PC-9 (cell line): Measurements from ENCODE around the gene RCSD1. TPM values are rescaled to one million over a fixed set of nuclear protein-coding genes. Genes with fewer than 3 reads are reported as not detected.
A peak's percentile ranks its signal among the peaks of the same experiment; 100 is the strongest.

Experiments used
- BruUV-seq: library from RNA; stranded (reverse); fragments of 400-500 nt; replicated peaks from 2 replicates; lab custom pipeline; 2021; lab: Mats Ljungman, UMichigan
- CTCF ChIA-PET: fragments of 300-600 bp; sonication (Branson Sonifier 250); formaldehyde crosslinking; loops from one replicate; lab custom pipeline; 2022; ENCODE audit warnings: antibody characterized with exemption; lab: Charles Lee
- POLR2A ChIA-PET: fragments of 300-600 bp; sonication (Branson Sonifier 250); formaldehyde crosslinking; loops from one replicate; lab custom pipeline; 2022; ENCODE audit warnings: antibody characterized with exemption; ENCODE audit not compliant: unreplicated experiment; lab: Charles Lee
- DNase-seq, 2 experiments: peaks; one replicate each; pipeline versions ENCODE4 v3.0.0 to v3.0.0-alpha.2; 2015 to 2022; ENCODE audit warnings: mixed read lengths in 1 of 2
- H2AFZ ChIP-seq: fragments of 200-600 bp; sonication (generic); 2 replicates; pipeline ENCODE4 v1.8.1; 2017; ENCODE audit warnings: antibody characterized with exemption
- H3F3A ChIP-seq: fragments of 200-600 bp; sonication (generic); 2 replicates; pipeline ENCODE4 v1.8.1; 2017; ENCODE audit warnings: antibody characterized with exemption, mild to moderate bottlenecking, low read depth; ENCODE audit not compliant: insufficient read depth
- H3K27ac ChIP-seq: fragments of 200-600 bp; sonication (generic); 2 replicates; pipeline ENCODE4 v1.6.1; 2016; ENCODE audit warnings: mixed run types
- H3K27me3 ChIP-seq: fragments of 200-600 bp; sonication (generic); 2 replicates; pipeline ENCODE4 v1.6.1; 2016; ENCODE audit warnings: low read depth, mixed run types; ENCODE audit not compliant: insufficient read depth
- H3K36me3 ChIP-seq: fragments of 200-600 bp; sonication (generic); 2 replicates; pipeline ENCODE4 v1.6.1; 2016; ENCODE audit warnings: low read depth, mixed run types
- H3K4me1 ChIP-seq: fragments of 200-600 bp; sonication (generic); replicated peaks from 2 replicates; pipeline ENCODE4 v1.6.1; 2016; ENCODE audit warnings: mixed run types; ENCODE audit not compliant: insufficient read depth
- H3K4me2 ChIP-seq: fragments of 200-600 bp; sonication (generic); 2 replicates; pipeline ENCODE4 v1.6.1; 2017; ENCODE audit warnings: mixed run types
- H3K4me3 ChIP-seq: fragments of 200-600 bp; sonication (generic); 2 replicates; pipeline ENCODE4 v1.6.1; 2016; ENCODE audit warnings: mixed run types
- H3K79me2 ChIP-seq: fragments of 200-600 bp; sonication (generic); 2 replicates; pipeline ENCODE4 v1.6.1; 2017; ENCODE audit warnings: low read depth, mixed run types
- H3K9me2 ChIP-seq: fragments of 200-600 bp; sonication (generic); 2 replicates; pipeline ENCODE4 v1.8.1; 2017; ENCODE audit warnings: mild to moderate bottlenecking; ENCODE audit not compliant: insufficient read depth
- H3K9me3 ChIP-seq: fragments of 200-600 bp; sonication (generic); 2 replicates; pipeline ENCODE4 v1.8.1; 2016; ENCODE audit warnings: low read depth; ENCODE audit not compliant: insufficient read depth
- H4K20me1 ChIP-seq: fragments of 200-600 bp; sonication (generic); 2 replicates; pipeline ENCODE4 v1.8.1; 2017; ENCODE audit not compliant: insufficient read depth
- CTCF ChIP-seq: fragments of 200-600 bp; sonication (generic); conservative IDR thresholded peaks from 2 replicates; pipeline ENCODE4 v1.6.1; 2017; ENCODE audit warnings: mixed run types, antibody characterized with exemption, mild to moderate bottlenecking, moderate library complexity
- EZH2 ChIP-seq: fragments of 200-600 bp; sonication (generic); IDR thresholded peaks from 2 replicates; pipeline ENCODE4 v1.8.0; 2017; ENCODE audit warnings: antibody characterized with exemption, low read depth
- intact Hi-C: fragments of 100-400 bp; cut with micrococcal nuclease; formaldehyde crosslinking; loops from one replicate; pipeline ENCODE4 v1.10.0; 2022; ENCODE audit not compliant: unreplicated experiment
- total RNA-seq: library from RNA; stranded (reverse); gene quantifications from 2 replicates; pipeline ENCODE4 v1.2.3, GENCODE V29; 2021

The RCSD1 gene
- total RNA-seq, 1 experiment from 2014 or later, result not detected

- H3K36me3 ChIP-seq, result no peaks in the 10 kb centered on the region
- TF ChIP-seq EZH2 (no peak), CTCF (no peak)
- intact Hi-C loops, result no loop called here
- peaks cover 50% of the 10 kb centered on the region for H3K27me3 ChIP-seq
- DNase-seq, result no peak
- ChIA-PET POLR2A (no interaction called here), CTCF (no interaction called here)
- no peaks in the 10 kb centered on the region for H3K9me3 ChIP-seq
- no peaks in the 10 kb centered on the region for H4K20me1 ChIP-seq
- no peak overlapping the region for H3K4me3 ChIP-seq
- H3K4me1 ChIP-seq, result no peaks in the 10 kb centered on the region
- no peak overlapping the region for H3K27ac ChIP-seq
- H3K79me2 ChIP-seq, result no peaks in the 10 kb centered on the region
- BruUV-seq, result no TSS peak
- no peak overlapping the region for H3K4me2 ChIP-seq
- peaks cover 6% of the 10 kb centered on the region; the same call in 1 of the 2 replicates for H3F3A ChIP-seq
- no peak overlapping the region for H2AFZ ChIP-seq
- no peaks in the 10 kb centered on the region for H3K9me2 ChIP-seq
Observed at GRCh38 chr1:167627615-167627864, 2.5 kb upstream of the RCSD1 start.

- Histone ChIP-seq H4K20me1 (no peaks in the 10 kb centered on the region), H3F3A (peaks cover 6% of the 10 kb centered on the region; the same call in 1 of the 2 replicates), H3K4me3 (no peak overlapping the region), H3K4me2 (no peak overlapping the region), H3K4me1 (no peaks in the 10 kb centered on the region), H2AFZ (no peak overlapping the region), H3K27me3 (peaks cover 47% of the 10 kb centered on the region), H3K27ac (no peak overlapping the region), H3K36me3 (no peaks in the 10 kb centered on the region), H3K9me2 (no peaks in the 10 kb centered on the region), H3K79me2 (no peaks in the 10 kb centered on the region), H3K9me3 (no peaks in the 10 kb centered on the region)
- BruUV-seq, result no TSS peak
- POLR2A ChIA-PET, result no interaction called here
- peak; percentile 51 to 57 for DNase-seq
- TF ChIP-seq CTCF, result no peak
- no peak for TF ChIP-seq EZH2
- intact Hi-C loops, result no loop called here
- CTCF ChIA-PET, result no interaction called here
Observed at GRCh38 chr1:167627865-167628641, 2.0 kb upstream of the RCSD1 start.

- peaks cover 6% of the 10 kb centered on the region; the same call in 1 of the 2 replicates for H3F3A ChIP-seq
- no TSS peak for BruUV-seq
- no peaks in the 10 kb centered on the region for H4K20me1 ChIP-seq
- H3K9me2 ChIP-seq, result no peaks in the 10 kb centered on the region
- DNase-seq, result no peak
- no peaks in the 10 kb centered on the region for H3K36me3 ChIP-seq
- H2AFZ ChIP-seq, result no peak overlapping the region
- no peak overlapping the region for H3K4me2 ChIP-seq
- H3K4me3 ChIP-seq, result no peak overlapping the region
- peaks cover 48% of the 10 kb centered on the region for H3K27me3 ChIP-seq
- no peaks in the 10 kb centered on the region for H3K79me2 ChIP-seq
- H3K27ac ChIP-seq, result no peak overlapping the region
- ChIA-PET POLR2A (no interaction called here), CTCF (no interaction called here)
- H3K4me1 ChIP-seq, result no peaks in the 10 kb centered on the region
- intact Hi-C loops, result no loop called here
- TF ChIP-seq EZH2, result no peak
- no peak for TF ChIP-seq CTCF
- H3K9me3 ChIP-seq, result no peaks in the 10 kb centered on the region
Observed at GRCh38 chr1:167628741-167629515, 1.1 kb upstream of the RCSD1 start.
